ENCODE results near the gene DVL1.

The DVL1 gene

GRCh38 chr1:1329304-1330210, 19.7 kb downstream of the DVL1 start:
- peak overlapping the region in 1 of 2 experiments; percentile 30 for H3K4me3 ChIP-seq (ENCODE audit: insufficient read depth in 1 of 2, low read depth in 1 of 2, low read length in 2 of 2)
- peaks cover 12 to 74% of the 10 kb centered on the region in 2 experiments for H3K36me3 ChIP-seq (ENCODE audit: control insufficient read depth in 1 of 2, insufficient read depth in 2 of 2, low read depth in 1 of 2, low read length in 2 of 2)
- 96% methylated on average over 58 of the region's 58 CpGs for WGBS
- H3K4ac ChIP-seq (ENCODE audit: low read depth in 1 of 2, low read length in 2 of 2) = no peak overlapping the region
- H2BK12ac ChIP-seq (ENCODE audit: low read length in 2 of 2) = no peak overlapping the region
- no peak overlapping the region for H2BK120ac ChIP-seq (ENCODE audit: low read depth, low read length)
- H3K9ac ChIP-seq (ENCODE audit: low read length) = no peak overlapping the region
- H3K23ac ChIP-seq (ENCODE audit: low read length in 2 of 2) = no peak overlapping the region
- H3K27me3 ChIP-seq (ENCODE audit: control insufficient read depth in 1 of 2, insufficient read depth in 1 of 2, low read length in 2 of 2) = no peaks in the 10 kb centered on the region
- no peak overlapping the region for H2BK5ac ChIP-seq (ENCODE audit: low read depth, low read length, poor library complexity, severe bottlenecking)
- H3K18ac ChIP-seq (ENCODE audit: low read depth in 1 of 2, low read length in 2 of 2) = no peak overlapping the region
- no peaks in the 10 kb centered on the region for H3K9me3 ChIP-seq (ENCODE audit: control insufficient read depth, low read length)
- H3K4me2 ChIP-seq (ENCODE audit: low read length, poor library complexity, severe bottlenecking) = no peak overlapping the region
- H2AFZ ChIP-seq (ENCODE audit: low read depth, low read length) = no peak overlapping the region
- no peak overlapping the region for H2BK15ac ChIP-seq (ENCODE audit: low read depth, poor library complexity, severe bottlenecking)
- H3K14ac ChIP-seq (ENCODE audit: low read length in 2 of 2) = peak overlapping the region in 1 of 2 experiments; percentile 37
- DNase-seq = no peak
- peak overlapping the region; percentile 24 for H4K8ac ChIP-seq (ENCODE audit: low read length)
- H4K91ac ChIP-seq (ENCODE audit: low read length) = peak overlapping the region; percentile 83
- H3K4me1 ChIP-seq (ENCODE audit: control insufficient read depth, insufficient read depth, low read depth, low read length) = peaks cover 51% of the 10 kb centered on the region
- no peak overlapping the region for H2AK5ac ChIP-seq (ENCODE audit: low read length, severe bottlenecking)
- H3K27ac ChIP-seq (ENCODE audit: low read length, poor library complexity, severe bottlenecking) = no peak overlapping the region
- H3K79me1 ChIP-seq (replicated peaks; ENCODE audit: low read length, poor library complexity, severe bottlenecking) = peaks cover 13% of the 10 kb centered on the region

DNA sequence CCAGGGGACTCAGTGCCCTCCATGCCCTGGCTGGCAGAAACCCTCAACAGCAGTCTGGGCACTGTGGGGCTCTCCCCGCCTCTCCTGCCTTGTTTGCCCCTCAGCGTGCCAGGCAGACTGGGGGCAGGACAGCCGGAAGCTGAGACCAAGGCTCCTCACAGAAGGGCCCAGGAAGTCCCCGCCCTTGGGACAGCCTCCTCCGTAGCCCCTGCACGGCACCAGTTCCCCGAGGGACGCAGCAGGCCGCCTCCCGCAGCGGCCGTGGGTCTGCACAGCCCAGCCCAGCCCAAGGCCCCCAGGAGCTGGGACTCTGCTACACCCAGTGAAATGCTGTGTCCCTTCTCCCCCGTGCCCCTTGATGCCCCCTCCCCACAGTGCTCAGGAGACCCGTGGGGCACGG, 21.0 kb downstream of the DVL1 start:
- Histone ChIP-seq H2BK12ac (ENCODE audit: low read length in 2 of 2) (no peak overlapping the region), H3K36me3 (ENCODE audit: control insufficient read depth in 1 of 2, insufficient read depth in 2 of 2, low read depth in 1 of 2, low read length in 2 of 2) (peaks cover 12 to 61% of the 10 kb centered on the region in 2 experiments), H3K27me3 (ENCODE audit: control insufficient read depth in 1 of 2, insufficient read depth in 1 of 2, low read length in 2 of 2) (no peaks in the 10 kb centered on the region), H3K27ac (ENCODE audit: low read length, poor library complexity, severe bottlenecking) (no peak overlapping the region), H2BK120ac (ENCODE audit: low read depth, low read length) (no peak overlapping the region), H2AK5ac (ENCODE audit: low read length, severe bottlenecking) (no peak overlapping the region), H3K23ac (ENCODE audit: low read length in 2 of 2) (no peak overlapping the region), H3K18ac (ENCODE audit: low read depth in 1 of 2, low read length in 2 of 2) (no peak overlapping the region), H4K8ac (ENCODE audit: low read length) (no peak overlapping the region), H2BK5ac (ENCODE audit: low read depth, low read length, poor library complexity, severe bottlenecking) (no peak overlapping the region), H3K4ac (ENCODE audit: low read depth in 1 of 2, low read length in 2 of 2) (no peak overlapping the region), H3K4me2 (ENCODE audit: low read length, poor library complexity, severe bottlenecking) (no peak overlapping the region), H3K9me3 (ENCODE audit: control insufficient read depth, low read length) (no peaks in the 10 kb centered on the region), H3K4me1 (ENCODE audit: control insufficient read depth, insufficient read depth, low read depth, low read length) (peaks cover 55% of the 10 kb centered on the region), H3K79me1 (replicated peaks; ENCODE audit: low read length, poor library complexity, severe bottlenecking) (peaks cover 13% of the 10 kb centered on the region), H3K4me3 (ENCODE audit: insufficient read depth in 1 of 2, low read depth in 1 of 2, low read length in 2 of 2) (no peak overlapping the region), H2AFZ (ENCODE audit: low read depth, low read length) (no peak overlapping the region), H4K91ac (ENCODE audit: low read length) (no peak overlapping the region), H2BK15ac (ENCODE audit: low read depth, poor library complexity, severe bottlenecking) (no peak overlapping the region), H3K14ac (ENCODE audit: low read length in 2 of 2) (no peak overlapping the region), H3K9ac (ENCODE audit: low read length) (no peak overlapping the region)
- DNase-seq = no peak
- WGBS = 92% methylated on average over 15 of the region's 15 CpGs

DNA sequence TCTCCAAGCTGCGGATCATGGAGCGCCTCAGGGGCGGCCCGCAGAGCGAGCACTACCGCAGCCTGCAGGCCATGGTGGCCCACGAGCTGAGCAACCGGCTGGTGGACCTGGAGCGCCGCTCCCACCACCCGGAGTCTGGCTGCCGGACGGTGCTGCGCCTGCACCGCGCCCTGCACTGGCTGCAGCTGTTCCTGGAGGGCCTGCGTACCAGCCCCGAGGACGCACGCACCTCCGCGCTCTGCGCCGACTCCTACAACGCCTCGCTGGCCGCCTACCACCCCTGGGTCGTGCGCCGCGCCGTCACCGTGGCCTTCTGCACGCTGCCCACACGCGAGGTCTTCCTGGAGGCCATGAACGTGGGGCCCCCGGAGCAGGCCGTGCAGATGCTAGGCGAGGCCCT, 21.9 kb downstream of the DVL1 start:
- H3K4me2 ChIP-seq (ENCODE audit: low read length, poor library complexity, severe bottlenecking) = no peak overlapping the region
- no peak overlapping the region for H3K18ac ChIP-seq (ENCODE audit: low read depth in 1 of 2, low read length in 2 of 2)
- H2BK12ac ChIP-seq (ENCODE audit: low read length in 2 of 2) = no peak overlapping the region
- H2AFZ ChIP-seq (ENCODE audit: low read depth, low read length) = no peak overlapping the region
- no peak overlapping the region for H3K23ac ChIP-seq (ENCODE audit: low read length in 2 of 2)
- H3K9me3 ChIP-seq (ENCODE audit: control insufficient read depth, low read length) = no peaks in the 10 kb centered on the region
- WGBS = 95% methylated on average over 40 of the region's 40 CpGs
- H3K27ac ChIP-seq (ENCODE audit: low read length, poor library complexity, severe bottlenecking) = no peak overlapping the region
- no peak overlapping the region for H3K14ac ChIP-seq (ENCODE audit: low read length in 2 of 2)
- H3K4me1 ChIP-seq (ENCODE audit: control insufficient read depth, insufficient read depth, low read depth, low read length) = peaks cover 58% of the 10 kb centered on the region
- no peak for DNase-seq
- H2BK15ac ChIP-seq (ENCODE audit: low read depth, poor library complexity, severe bottlenecking) = no peak overlapping the region
- H3K79me1 ChIP-seq (replicated peaks; ENCODE audit: low read length, poor library complexity, severe bottlenecking) = peaks cover 13% of the 10 kb centered on the region
- H2BK5ac ChIP-seq (ENCODE audit: low read depth, low read length, poor library complexity, severe bottlenecking) = no peak overlapping the region
- peaks cover 12 to 58% of the 10 kb centered on the region in 2 experiments for H3K36me3 ChIP-seq (ENCODE audit: control insufficient read depth in 1 of 2, insufficient read depth in 2 of 2, low read depth in 1 of 2, low read length in 2 of 2)
- no peak overlapping the region for H2AK5ac ChIP-seq (ENCODE audit: low read length, severe bottlenecking)
- no peak overlapping the region for H3K4ac ChIP-seq (ENCODE audit: low read depth in 1 of 2, low read length in 2 of 2)
- H3K9ac ChIP-seq (ENCODE audit: low read length) = no peak overlapping the region
- no peaks in the 10 kb centered on the region for H3K27me3 ChIP-seq (ENCODE audit: control insufficient read depth in 1 of 2, insufficient read depth in 1 of 2, low read length in 2 of 2)
- H4K8ac ChIP-seq (ENCODE audit: low read length) = no peak overlapping the region
- H3K4me3 ChIP-seq (ENCODE audit: insufficient read depth in 1 of 2, low read depth in 1 of 2, low read length in 2 of 2) = no peak overlapping the region
- H4K91ac ChIP-seq (ENCODE audit: low read length) = no peak overlapping the region
- no peak overlapping the region for H2BK120ac ChIP-seq (ENCODE audit: low read depth, low read length)

DNA sequence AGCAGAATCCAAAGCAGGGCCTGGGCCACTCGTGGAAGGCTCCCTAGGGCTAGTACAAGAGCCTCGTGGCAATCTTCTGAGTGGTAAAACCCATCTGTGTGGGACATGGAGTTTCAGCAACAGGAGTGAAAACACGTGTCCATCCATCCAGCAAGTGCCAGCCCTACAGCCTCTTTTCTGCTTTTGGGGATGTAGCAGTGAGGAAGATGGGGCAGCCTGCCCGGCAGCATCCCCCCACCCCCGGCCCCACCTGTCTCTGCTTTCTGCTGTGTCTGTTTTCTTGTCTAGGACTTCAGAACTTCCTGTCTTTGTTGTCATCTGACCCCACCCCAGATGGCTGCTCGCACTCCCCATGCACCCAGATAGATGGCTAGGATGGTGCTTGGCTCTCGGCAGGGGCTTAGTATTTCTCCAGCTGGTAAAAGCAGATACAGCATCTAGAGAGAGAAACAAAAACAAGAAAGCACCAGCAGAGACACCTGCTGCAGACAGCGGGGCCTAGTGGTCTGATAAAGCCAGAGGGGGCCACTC, 23.1 kb downstream of the DVL1 start:
- no peak overlapping the region for H3K14ac ChIP-seq (ENCODE audit: low read length in 2 of 2)

More for the DNA sequence above, 23.1 kb downstream of the DVL1 start:
- Histone ChIP-seq H4K91ac (ENCODE audit: low read length) (no peak overlapping the region), H3K4me3 (ENCODE audit: insufficient read depth in 1 of 2, low read depth in 1 of 2, low read length in 2 of 2) (peak overlapping the region in 1 of 2 experiments; percentile 88), H2BK12ac (ENCODE audit: low read length in 2 of 2) (no peak overlapping the region), H3K4me2 (ENCODE audit: low read length, poor library complexity, severe bottlenecking) (peak overlapping the region; percentile 20), H2AFZ (ENCODE audit: low read depth, low read length) (no peak overlapping the region), H2BK15ac (ENCODE audit: low read depth, poor library complexity, severe bottlenecking) (no peak overlapping the region), H3K27ac (ENCODE audit: low read length, poor library complexity, severe bottlenecking) (no peak overlapping the region), H3K36me3 (ENCODE audit: control insufficient read depth in 1 of 2, insufficient read depth in 2 of 2, low read depth in 1 of 2, low read length in 2 of 2) (peaks cover 12 to 64% of the 10 kb centered on the region in 2 experiments), H3K27me3 (ENCODE audit: control insufficient read depth in 1 of 2, insufficient read depth in 1 of 2, low read length in 2 of 2) (no peaks in the 10 kb centered on the region), H3K18ac (ENCODE audit: low read depth in 1 of 2, low read length in 2 of 2) (no peak overlapping the region), H4K8ac (ENCODE audit: low read length) (no peak overlapping the region), H2BK120ac (ENCODE audit: low read depth, low read length) (no peak overlapping the region), H3K9ac (ENCODE audit: low read length) (peak overlapping the region; percentile 93), H2BK5ac (ENCODE audit: low read depth, low read length, poor library complexity, severe bottlenecking) (no peak overlapping the region), H2AK5ac (ENCODE audit: low read length, severe bottlenecking) (no peak overlapping the region), H3K4ac (ENCODE audit: low read depth in 1 of 2, low read length in 2 of 2) (no peak overlapping the region), H3K9me3 (ENCODE audit: control insufficient read depth, low read length) (no peaks in the 10 kb centered on the region), H3K79me1 (replicated peaks; ENCODE audit: low read length, poor library complexity, severe bottlenecking) (peaks cover 13% of the 10 kb centered on the region), H3K4me1 (ENCODE audit: control insufficient read depth, insufficient read depth, low read depth, low read length) (peaks cover 58% of the 10 kb centered on the region), H3K23ac (ENCODE audit: low read length in 2 of 2) (no peak overlapping the region)
- no peak for DNase-seq
- 88% methylated on average over 8 of the region's 8 CpGs for WGBS
